NCI-H1105 (cell line): ENCODE data around the gene TMEM175.

Experiments used
- DNase-seq: peaks from one replicate; lab custom pipeline; 2025; lab: John Stamatoyannopoulos, UW

Gene TMEM175

GRCh38 chr4:1003271-1004070 is 71.2 kb downstream of the TMEM175 start:
- no peak for DNase-seq

DNA sequence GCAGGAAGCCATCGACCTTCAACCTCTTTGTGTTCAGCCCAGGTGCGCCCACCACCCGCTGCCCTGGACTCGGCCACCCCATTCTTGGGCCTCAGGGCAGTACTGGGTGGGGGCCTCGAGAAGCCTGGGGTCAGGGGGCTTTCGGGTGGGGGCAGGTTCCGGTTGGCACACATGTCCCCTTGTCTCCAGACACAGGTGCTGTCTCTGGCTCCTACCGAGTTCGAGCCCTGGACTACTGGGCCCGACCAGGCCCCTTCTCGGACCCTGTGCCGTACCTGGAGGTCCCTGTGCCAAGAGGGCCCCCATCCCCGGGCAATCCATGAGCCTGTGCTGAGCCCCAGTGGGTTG is 71.8 kb downstream of the TMEM175 start:
- DNase-seq, result no peak

DNA sequence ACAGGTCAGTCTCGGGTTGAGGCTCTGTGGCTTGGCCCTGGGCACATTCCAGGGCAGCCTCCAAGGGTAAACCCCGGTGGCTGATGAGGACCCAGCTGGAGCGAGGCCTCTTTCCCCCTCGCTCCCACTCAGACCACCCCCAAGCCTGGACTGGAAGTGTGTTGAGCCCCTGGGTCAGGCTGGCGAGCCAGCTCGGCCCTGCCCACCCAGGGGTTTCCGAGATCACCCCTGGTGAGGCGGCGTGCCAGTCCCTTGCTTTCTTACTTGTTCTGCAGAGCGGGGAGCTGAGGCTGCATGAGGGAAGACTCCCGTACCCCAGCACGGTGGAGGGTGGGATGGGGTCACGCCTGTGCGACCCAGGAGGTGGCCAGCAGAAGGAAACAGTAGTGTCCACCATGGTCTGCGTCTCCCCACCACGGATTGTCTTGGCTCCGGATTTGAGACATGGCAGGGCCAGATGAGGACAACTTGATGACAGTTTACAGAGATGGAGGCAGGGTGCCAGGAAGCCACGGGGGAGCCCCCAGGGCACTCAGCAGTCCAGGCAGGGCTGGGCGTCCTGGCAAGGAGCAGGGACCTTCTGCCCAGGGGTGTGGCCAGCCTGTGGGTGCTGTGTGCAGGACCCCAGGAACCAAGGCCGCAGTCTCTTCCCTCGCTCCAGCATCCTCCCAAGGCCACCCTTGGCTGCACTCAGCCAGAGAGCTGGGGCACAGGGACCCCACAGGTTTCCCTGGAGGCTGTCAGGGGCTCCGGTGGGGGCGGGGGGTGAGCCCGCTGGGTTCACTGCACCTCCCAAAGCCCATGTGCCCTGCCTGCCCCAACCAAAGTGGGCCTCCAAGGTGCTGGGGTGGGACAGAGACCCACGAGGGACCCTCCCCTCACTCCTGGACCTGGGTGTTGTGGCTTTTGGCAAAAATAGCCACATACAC is 72.6 kb downstream of the TMEM175 start:
- no peak for DNase-seq

- no peak for DNase-seq
Measured at GRCh38 chr4:1006856-1007255, 74.6 kb downstream of the TMEM175 start.
